NCI-H2107 treated with DMSO at 0.1 percent for 48 hours (cell line): ENCODE data around the gene SIN3A.
A peak's percentile ranks its signal among the peaks of the same experiment; 100 is the strongest.
"Not testable (repeated sequence)": the region's sequence is repeated elsewhere in the genome, so short reads cannot be mapped to it uniquely, and the experiment has no call there.

ENCODE experiments used
- DNase-seq: peaks from one replicate; lab custom pipeline; 2025; ENCODE audit not compliant: unreplicated experiment; lab: John Stamatoyannopoulos, UW

Gene SIN3A

DNA sequence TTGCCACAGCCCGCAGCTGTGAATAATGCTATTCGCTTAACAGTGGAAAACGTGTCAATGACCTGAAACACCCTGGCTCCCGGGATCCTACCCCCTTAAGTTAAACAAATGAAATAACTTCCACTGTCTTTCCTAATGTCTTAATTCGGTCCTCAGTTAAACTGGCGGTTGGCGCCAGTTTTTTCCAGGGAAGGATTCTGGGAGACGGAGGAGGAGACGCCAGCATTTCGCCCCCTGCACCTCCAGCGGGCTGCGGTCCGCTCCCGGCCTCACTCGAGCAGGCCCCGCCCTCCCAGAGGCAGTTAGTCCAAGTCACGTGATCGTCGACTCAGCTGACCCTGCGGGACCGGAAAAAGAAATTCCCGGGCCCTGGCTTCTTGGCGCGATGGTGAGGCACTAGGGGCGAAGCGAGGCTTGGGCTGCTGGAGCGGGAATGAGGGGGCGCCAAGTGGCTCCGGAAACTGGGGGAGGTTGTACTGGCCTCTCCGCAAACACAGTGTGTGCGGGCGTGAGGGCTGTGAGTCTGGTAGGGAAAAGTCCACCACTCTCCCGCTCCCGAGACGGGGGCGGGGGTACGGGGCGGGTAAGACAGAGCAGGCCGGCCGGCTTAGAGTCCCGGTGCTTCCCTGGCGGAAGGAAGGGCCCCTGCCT, 115.7 kb downstream of the SIN3A start, which contains the start of gene COMMD4:
COMMD4 (plus strand) TSS at position 359 of the 651 bp plus-strand sequence; CDS start at position 386, 27 bp downstream.
- DNase-seq: peak; percentile 54

DNA sequence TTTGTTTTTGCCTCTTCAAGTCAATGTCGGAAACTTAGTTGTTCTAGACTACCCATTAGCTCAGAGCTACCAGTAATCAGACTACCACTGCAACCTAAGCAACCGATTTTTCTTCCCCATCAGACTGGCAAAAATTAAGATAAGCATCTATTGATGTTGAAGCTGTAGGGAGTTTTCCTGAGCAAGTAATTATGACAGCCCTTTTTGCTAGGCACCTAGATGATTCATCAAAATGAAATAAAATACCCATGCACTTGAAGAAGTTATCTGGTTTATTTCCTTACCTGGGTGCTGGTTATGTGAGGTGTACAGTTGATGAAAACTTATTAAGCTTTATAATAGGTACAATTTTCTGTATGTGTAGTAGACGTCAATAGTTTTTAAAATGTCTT, 116.2 kb downstream of the SIN3A start:
- no peak for DNase-seq

GRCh38 chr15:75333654-75334419, 117.7 kb downstream of the SIN3A start:
- not testable (repeated sequence) for DNase-seq

GRCh38 chr15:75332093-75332492, 119.4 kb downstream of the SIN3A start:
- not testable (repeated sequence) for DNase-seq

DNA sequence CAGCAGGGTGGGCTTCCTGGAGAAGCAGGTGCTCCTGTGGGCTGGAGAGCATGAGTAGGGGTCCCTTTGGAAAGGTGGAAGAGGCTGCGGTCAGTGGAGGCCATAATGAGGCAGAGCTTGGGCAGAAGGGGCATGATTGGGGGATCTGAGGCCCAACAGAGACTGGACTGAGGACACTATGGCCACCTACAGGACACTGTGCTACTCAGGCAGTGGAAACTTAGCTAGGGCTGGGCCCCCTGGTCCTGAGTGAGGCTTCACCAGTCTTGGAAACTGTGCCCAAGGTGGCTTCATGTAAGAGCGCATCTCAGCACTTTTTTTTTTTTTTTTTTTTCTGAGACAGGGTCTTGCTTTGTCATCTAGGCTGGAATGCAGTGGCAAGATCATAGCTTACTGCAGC, 121.9 kb downstream of the SIN3A start:
- no peak for DNase-seq

- DNase-seq: no peak
Observed at GRCh38 chr15:75328493-75329314, 122.8 kb downstream of the SIN3A start.

DNA sequence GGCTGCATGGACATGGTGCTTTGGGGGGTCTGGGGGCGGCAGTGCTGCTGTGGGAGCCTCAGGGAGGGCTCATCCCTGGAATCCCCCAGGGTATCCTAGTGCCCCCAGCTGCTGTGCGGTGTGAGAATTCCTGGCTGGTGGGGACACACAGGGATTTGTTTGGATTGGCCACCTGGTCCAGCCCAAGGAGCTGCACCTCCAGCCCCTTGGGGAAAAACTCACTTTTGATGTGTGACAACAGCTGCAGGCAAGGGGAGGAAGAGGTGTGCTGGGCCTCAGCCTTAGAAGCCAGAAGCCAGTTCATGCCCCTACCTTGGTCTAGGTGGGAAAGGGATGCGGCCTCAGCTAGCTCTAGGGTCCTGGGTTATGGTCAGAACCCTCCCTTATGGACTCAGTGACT, 124.0 kb downstream of the SIN3A start:
- no peak for DNase-seq

GRCh38 chr15:75327005-75327404, 124.5 kb downstream of the SIN3A start:
- DNase-seq: no peak

DNA sequence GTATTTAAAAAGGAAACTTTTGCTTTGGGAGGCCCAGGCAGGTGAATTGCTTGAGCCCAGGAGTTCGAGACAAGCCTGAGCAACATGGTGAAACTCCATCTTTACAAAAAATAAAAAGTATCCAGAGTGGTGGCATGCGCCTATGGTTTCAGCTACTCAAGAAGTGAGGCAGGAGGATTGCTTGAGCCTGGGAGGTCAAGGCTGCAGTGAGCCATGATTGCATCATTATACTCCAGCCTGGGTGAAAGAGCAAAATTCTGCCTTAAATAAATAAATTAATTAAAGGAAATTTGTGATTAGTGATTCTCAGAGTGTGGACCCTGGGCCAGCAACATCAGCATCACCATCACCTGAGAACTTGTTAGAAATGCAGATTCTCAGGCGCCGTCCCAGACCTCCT, 125.6 kb downstream of the SIN3A start:
- no peak for DNase-seq

- no peak for DNase-seq
Observed at GRCh38 chr15:75321711-75322110, 129.8 kb downstream of the SIN3A start.
